H1 (cell line): ENCODE measurements around the gene SIK3. TPM values are rescaled to one million over a fixed set of nuclear protein-coding genes. Genes with fewer than 3 reads are reported as not detected.
A peak's percentile ranks its signal among the peaks of the same experiment; 100 is the strongest.

Experiments
- CTCF ChIA-PET: fragments of 300-600 bp; sonication (Branson Sonifier 250); formaldehyde crosslinking; loops from one replicate; lab custom pipeline; 2021; ENCODE audit not compliant: partially characterized antibody; lab: Charles Lee
- POLR2A ChIA-PET: fragments of 300-600 bp; sonication (Branson Sonifier 250); formaldehyde crosslinking; loops from one replicate; lab custom pipeline; 2021; ENCODE audit warnings: inconsistent platforms; ENCODE audit not compliant: partially characterized antibody; lab: Charles Lee
- DNase-seq, 2 experiments: peaks; one replicate each; pipeline versions ENCODE4 v3.0.0 to v3.0.0-alpha.2; 2010 to 2022; ENCODE audit warnings: low spot score in 2 of 2, low read depth in 1 of 2, mixed read lengths in 1 of 2
- FAIRE-seq: peaks from 2 replicates; lab custom pipeline; 2011; peaks lifted over from hg19 to GRCh38; lab: Jason Lieb, UNC
- H2AFZ ChIP-seq: 2 replicates; pipeline ENCODE4 v1.8.1; 2012; ENCODE audit warnings: low read length, inconsistent platforms
- H2AK5ac ChIP-seq: 2 replicates; pipeline ENCODE4 v1.6.1; 2013; ENCODE audit warnings: low read depth, low read length
- H2BK120ac ChIP-seq: replicated peaks from 2 replicates; pipeline ENCODE3; 2013; ENCODE audit warnings: low read depth, low read length, inconsistent platforms
- H2BK12ac ChIP-seq: 2 replicates; pipeline ENCODE4 v1.6.1; 2013; ENCODE audit warnings: low read depth, low read length
- H2BK15ac ChIP-seq: 2 replicates; pipeline ENCODE4 v1.6.1; 2013; ENCODE audit warnings: low read length
- H2BK20ac ChIP-seq: 2 replicates; pipeline ENCODE4 v1.6.1; 2013; ENCODE audit warnings: low read length
- H2BK5ac ChIP-seq: 2 replicates; pipeline ENCODE4 v1.6.1; 2013; ENCODE audit warnings: low read depth, low read length
- H3K14ac ChIP-seq: 2 replicates; pipeline ENCODE4 v1.6.1; 2013; ENCODE audit warnings: inconsistent platforms; ENCODE audit not compliant: insufficient read length
- H3K18ac ChIP-seq: 2 replicates; pipeline ENCODE4 v1.6.1; 2013; ENCODE audit warnings: low read length; ENCODE audit errors: extremely low read depth
- H3K23ac ChIP-seq: 2 replicates; pipeline ENCODE4 v1.6.1; 2013; ENCODE audit warnings: inconsistent platforms; ENCODE audit not compliant: insufficient read length
- H3K23me2 ChIP-seq: 2 replicates; pipeline ENCODE4 v1.6.1; 2013; ENCODE audit warnings: low read depth, low read length
- H3K27ac ChIP-seq: 2 replicates; pipeline ENCODE4 v1.6.1; 2011; ENCODE audit warnings: low read depth, low read length, inconsistent platforms
- H3K27me3 ChIP-seq, 4 experiments: replicated peaks in 1 of 4; 1 replicate in 1 of 4; 2 replicates in 3 of 4; pipeline versions ENCODE4 v1.6.1 to v1.8.1; 2011 to 2013; ENCODE audit warnings: low read length in 3 of 4, mild to moderate bottlenecking in 3 of 4, inconsistent platforms in 2 of 4, mixed read lengths in 2 of 4, moderate library complexity in 1 of 4; ENCODE audit not compliant: control insufficient read depth in 3 of 4, insufficient read depth in 3 of 4; ENCODE audit errors: extremely low read depth in 1 of 4
- H3K36me3 ChIP-seq, 4 experiments: 2 replicates each; pipeline versions ENCODE4 v1.6.1 to v1.8.1; 2011 to 2013; ENCODE audit warnings: mild to moderate bottlenecking in 4 of 4, low read length in 3 of 4, moderate library complexity in 2 of 4, control low read depth in 1 of 4, inconsistent platforms in 1 of 4; ENCODE audit not compliant: insufficient read depth in 4 of 4, control insufficient read depth in 2 of 4
- H3K4ac ChIP-seq: replicated peaks from 2 replicates; pipeline ENCODE3; 2013; ENCODE audit warnings: low read length, low read depth, mixed read lengths, inconsistent platforms; ENCODE audit not compliant: insufficient read length
- H3K4me1 ChIP-seq, 4 experiments: replicated peaks in 1 of 4; 1 replicate in 1 of 4; 2 replicates in 3 of 4; pipeline versions ENCODE4 v1.6.1 to v1.8.1; 2011 to 2013; ENCODE audit warnings: low read length in 3 of 4, inconsistent platforms in 2 of 4, mixed read lengths in 1 of 4; ENCODE audit not compliant: insufficient read depth in 4 of 4, control insufficient read depth in 3 of 4
- H3K4me2 ChIP-seq, 2 experiments: 2 replicates each; pipeline versions ENCODE4 v1.6.1 to v1.8.1; 2011 to 2013; ENCODE audit warnings: low read depth in 2 of 2, low read length in 2 of 2, control low read depth in 1 of 2, inconsistent platforms in 1 of 2, mild to moderate bottlenecking in 1 of 2; ENCODE audit not compliant: insufficient read depth in 1 of 2
- H3K4me3 ChIP-seq, 4 experiments: fragments of 200-600, 300-600 bp in 1 of 4; sonication (generic), shearing (Covaris generic), sonication (Bioruptor Twin) in 1 of 4; 2 replicates each; pipeline versions ENCODE4 v1.5.1 to v1.8.1; 2011 to 2016; ENCODE audit warnings: low read length in 4 of 4, low read depth in 3 of 4, control low read depth in 2 of 4, inconsistent platforms in 2 of 4, mild to moderate bottlenecking in 2 of 4, mixed read lengths in 1 of 4, moderate library complexity in 1 of 4; ENCODE audit not compliant: insufficient read depth in 2 of 4; ENCODE audit errors: extremely low read depth in 1 of 4
- H3K56ac ChIP-seq: replicated peaks from 2 replicates; pipeline ENCODE3; 2013; ENCODE audit warnings: low read depth, mild to moderate bottlenecking, mixed read lengths, low read length, inconsistent platforms; ENCODE audit not compliant: insufficient read length
- H3K79me1 ChIP-seq: 2 replicates; pipeline ENCODE4 v1.6.1; 2013; ENCODE audit warnings: low read depth, low read length, control low read depth
- H3K79me2 ChIP-seq, 2 experiments: 2 replicates each; pipeline versions ENCODE4 v1.6.1 to v1.8.1; 2012 to 2013; ENCODE audit warnings: low read length in 2 of 2, mild to moderate bottlenecking in 2 of 2, inconsistent platforms in 1 of 2; ENCODE audit not compliant: insufficient read depth in 2 of 2, control insufficient read depth in 1 of 2
- H3K9ac ChIP-seq, 4 experiments: replicated peaks in 1 of 4; 1 replicate in 1 of 4; 2 replicates in 3 of 4; pipeline versions ENCODE4 v1.6.1 to v1.8.1; 2011 to 2013; ENCODE audit warnings: low read depth in 3 of 4, low read length in 3 of 4, control low read depth in 2 of 4, mild to moderate bottlenecking in 2 of 4, moderate library complexity in 2 of 4, inconsistent platforms in 1 of 4; ENCODE audit errors: extremely low read depth in 1 of 4
- H3K9me3 ChIP-seq, 2 experiments: 2 replicates each; pipeline versions ENCODE4 v1.6.1 to v1.8.1; 2012 to 2013; ENCODE audit warnings: mild to moderate bottlenecking in 2 of 2, moderate library complexity in 2 of 2, control low read depth in 1 of 2, inconsistent platforms in 1 of 2, low read depth in 1 of 2, low read length in 1 of 2, mixed read lengths in 1 of 2; ENCODE audit not compliant: insufficient read depth in 2 of 2
- H4K20me1 ChIP-seq, 2 experiments: replicated peaks in 1 of 2; 2 replicates each; pipeline versions ENCODE3 to v1.8.1; 2011 to 2013; ENCODE audit warnings: inconsistent platforms in 2 of 2, low read length in 2 of 2, mild to moderate bottlenecking in 1 of 2; ENCODE audit not compliant: insufficient read depth in 2 of 2, control insufficient read depth in 1 of 2
- H4K5ac ChIP-seq: 2 replicates; pipeline ENCODE4 v1.6.1; 2013; ENCODE audit warnings: low read length, low read depth, mixed read lengths, inconsistent platforms; ENCODE audit not compliant: insufficient read length
- H4K8ac ChIP-seq: 2 replicates; pipeline ENCODE4 v1.8.0; 2013; ENCODE audit warnings: mild to moderate bottlenecking, moderate library complexity, low read length, inconsistent platforms; ENCODE audit not compliant: insufficient read depth; ENCODE audit errors: extremely low read depth
- H4K91ac ChIP-seq: replicated peaks from 2 replicates; pipeline ENCODE3; 2013; ENCODE audit warnings: low read length, mixed read lengths, inconsistent platforms; ENCODE audit not compliant: insufficient read length
- BACH1 ChIP-seq: IDR thresholded peaks from 2 replicates; pipeline ENCODE4 v1.6.1; 2012; ENCODE audit warnings: low read length, improper control_type of control experiment
- SUZ12 ChIP-seq: fragments of 200-600 bp; sonication (generic); IDR thresholded peaks from 2 replicates; pipeline ENCODE4 v1.6.1; 2012; ENCODE audit warnings: mild to moderate bottlenecking, inconsistent platforms, low read length, moderate library complexity, mixed read lengths
- WGBS, 2 experiments: shearing (Covaris generic) in 1 of 2; methylation state at CpG; one replicate each; pipeline versions ENCODE4 v1.1.6 to v1.1.7; 2013 to 2015; ENCODE audit warnings: low lambda C conversion rate in 2 of 2, mixed read lengths in 2 of 2, inconsistent platforms in 1 of 2, low coverage in 1 of 2, missing lambda C conversion rate in 1 of 2; ENCODE audit not compliant: insufficient replicate concordance in 2 of 2, insufficient coverage in 1 of 2, insufficient read length in 1 of 2; ENCODE audit errors: extremely low coverage in 1 of 2, missing lambda C conversion rate in 1 of 2; 5-methylcytosine and 5-hydroxymethylcytosine counted together
- polyA plus RNA-seq, 7 experiments: library from polyadenylated mRNA; depleted of rRNA in 3 of 7; stranded (reverse) in 5 of 7; unstranded in 2 of 7; fragments of >200 nt in 5 of 7; fragments of 200-250 nt in 2 of 7; gene quantifications; 1 replicate in 5 of 7; 2 replicates in 1 of 7; 4 replicates in 1 of 7; pipeline versions ENCODE4 v1.2.1 to v1.2.3, GENCODE V29; 2011 to 2013; ENCODE audit warnings: missing spikeins in 2 of 7, mixed read lengths in 2 of 7
- total RNA-seq: library from RNA; stranded (reverse); fragmentation: NEBNext Ultra II Directional; extraction: Animal tissue kit (Norgen Biotek cat#: 25700); gene quantifications from 2 replicates; pipeline ENCODE4 v1.2.1, GENCODE V29; 2021

SIK3 gene
- total and polyA plus RNA-seq, 2 of the 8 experiments (the other 6 are each of a cell fraction or from before 2014, with no cell fraction given) = 19.9 to 32.1 TPM

- Histone ChIP-seq H3K56ac (no peak overlapping the region), H2AK5ac (no peak overlapping the region), H3K9me3 (no peaks in the 10 kb centered on the region), H2BK120ac (no peak overlapping the region), H4K20me1 (no peaks in the 10 kb centered on the region), H3K79me1 (no peaks in the 10 kb centered on the region), H3K23me2 (no peaks in the 10 kb centered on the region), H3K4me2 (no peak overlapping the region), H3K4me1 (peaks cover 0 to 5% (median 3%) of the 10 kb centered on the region in 4 experiments; a peak in 5 of 7 replicates), H4K5ac (no peak overlapping the region), H4K8ac (no peak overlapping the region), H3K27me3 (no peaks in the 10 kb centered on the region; a peak in 1 of 7 replicates), H3K18ac (no peak overlapping the region), H3K9ac (no peak overlapping the region), H2BK12ac (no peak overlapping the region), H3K27ac (no peak overlapping the region), H2BK5ac (no peak overlapping the region), H3K79me2 (no peaks in the 10 kb centered on the region), H3K14ac (no peak overlapping the region), H2BK20ac (no peak overlapping the region), H3K4ac (no peak overlapping the region), H4K91ac (no peak overlapping the region), H3K23ac (no peak overlapping the region), H2BK15ac (no peak overlapping the region), H2AFZ (no peak overlapping the region), H3K36me3 (no peaks in the 10 kb centered on the region), H3K4me3 (no peak overlapping the region)
- ChIA-PET POLR2A (interaction anchor here (1.2 kb wide), 1 partner anchor 10 kb away, joined by 4 read pairs; the partner anchor contains the start of gene ZPR1), CTCF (interaction anchor here (0.8 to 12.1 kb wide), 3 partner anchors 14 to 430 kb away, joined by 4 to 237 read pairs (median 5); partner anchors contain the start of genes APOA1 and APOC3)
- no peak for FAIRE-seq
- DNase-seq = no peak
- TF ChIP-seq SUZ12 (no peak), BACH1 (peak; percentile 77)
- WGBS, 2 experiments = 71% methylated on average over 1 of the region's 1 CpG; no CpG with 5 or more reads in 1 of the 2 experiments
Observed at GRCh38 chr11:116796548-116796947, 301.7 kb downstream of the SIK3 start.
